SK-N-SH (cell line): Measurements from ENCODE around the gene PLA2G4C.

Experiments used
- CTCF ChIP-seq: fragments of 200-600 bp; sonication (generic); IDR thresholded peaks from 2 replicates; pipeline ENCODE4 v1.6.1; 2017; ENCODE audit warnings: antibody characterized with exemption, mild to moderate bottlenecking, moderate library complexity
- EP300 ChIP-seq, 2 experiments: IDR thresholded peaks; 2 replicates each; pipeline versions ENCODE4 v1.4.0 to v1.6.1; 2012; ENCODE audit warnings: borderline replicate concordance in 1 of 2, low read depth in 1 of 2, low read length in 1 of 2
- FOXJ3 ChIP-seq: sonication (generic); formaldehyde crosslinking; IDR thresholded peaks from 2 replicates; pipeline ENCODE4 v1.5.1; 2020; ENCODE audit warnings: mild to moderate bottlenecking, missing genetic modification reagents
- GABPA ChIP-seq: IDR thresholded peaks from 2 replicates; pipeline ENCODE4 v1.4.0; 2012; ENCODE audit warnings: low read depth, mild to moderate bottlenecking
- POLR2AphosphoS5 ChIP-seq: IDR thresholded peaks from 2 replicates; pipeline ENCODE4 v1.6.1; 2012; ENCODE audit warnings: low read depth, low read length
- TAF1 ChIP-seq: IDR thresholded peaks from 2 replicates; pipeline ENCODE4 v1.6.1; 2012; ENCODE audit warnings: low read depth, mild to moderate bottlenecking, low read length, moderate library complexity, borderline replicate concordance
- USF1 ChIP-seq: IDR thresholded peaks from 2 replicates; pipeline ENCODE4 v1.4.0; 2012; ENCODE audit warnings: low read depth, borderline replicate concordance
- YY1 ChIP-seq: IDR thresholded peaks from 2 replicates; pipeline ENCODE4 v1.4.0; 2012; ENCODE audit warnings: low read depth, mild to moderate bottlenecking

DNA sequence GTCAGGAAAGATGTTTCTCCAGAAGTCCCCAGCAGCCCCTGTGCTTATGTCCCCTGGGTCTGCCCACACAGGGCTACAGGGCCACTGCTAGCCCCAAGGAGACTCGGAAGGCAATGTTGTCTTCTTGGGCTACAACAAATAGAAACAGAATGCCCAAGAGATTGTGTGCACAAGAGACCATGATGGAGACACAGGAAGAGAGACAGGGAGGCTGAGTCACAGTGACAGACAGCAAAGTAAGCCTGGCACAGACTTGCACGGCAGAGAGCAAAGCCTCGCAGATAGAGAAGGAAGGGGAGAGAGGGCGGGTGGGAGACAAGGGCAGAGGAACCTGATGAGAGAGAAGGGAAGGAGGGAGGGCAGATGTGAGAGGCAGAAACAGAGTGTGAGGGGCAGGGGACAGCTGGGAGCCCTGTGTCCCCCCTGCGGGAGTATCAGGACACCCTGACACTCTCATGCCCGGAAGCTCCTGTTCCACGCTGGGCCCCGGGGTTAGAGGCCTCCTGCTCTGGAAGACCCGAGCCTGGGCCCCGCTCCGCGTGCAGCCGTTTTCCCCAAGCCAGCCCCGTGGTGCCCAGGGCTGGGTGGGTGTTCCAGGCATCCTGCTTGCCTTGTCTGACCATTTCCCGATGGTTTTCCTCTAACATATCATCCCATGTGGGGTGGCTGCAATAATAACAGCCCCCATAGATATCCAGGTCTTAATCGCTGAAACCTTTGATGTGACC is 2.7 kb upstream of the PLA2G4C start:
- no peak for TF ChIP-seq EP300 (IDR thresholded peaks at IDR 0.05; ENCODE audit: borderline replicate concordance in 1 of 2, low read depth in 1 of 2, low read length in 1 of 2)
- TF ChIP-seq USF1 = no peak
- no peak for TF ChIP-seq CTCF
- no peak for TF ChIP-seq YY1
- TF ChIP-seq GABPA = no peak
- no peak for TF ChIP-seq TAF1
- TF ChIP-seq FOXJ3 (CRISPR knock-in tag) = no peak
- TF ChIP-seq POLR2AphosphoS5 = no peak
